ENCODE measurements around the gene C5orf58. TPM values are rescaled to one million over a fixed set of nuclear protein-coding genes. Genes with fewer than 3 reads are reported as not detected.

Gene C5orf58
- total RNA-seq, 4 donors from 2014 or later, result not detected

- no peaks in the 10 kb centered on the region for H3K4me1 ChIP-seq
- no peak for DNase-seq (ENCODE audit: low spot score in 2 of 2)
- H3K36me3 ChIP-seq, result no peaks in the 10 kb centered on the region
- no peak overlapping the region for H3K4me3 ChIP-seq
- WGBS, result 57% methylated on average over 6 of the region's 6 CpGs
- no peak for TF ChIP-seq POLR2AphosphoS5 (IDR thresholded peaks at IDR 0.05)
- no peak for TF ChIP-seq EP300 (IDR thresholded peaks at IDR 0.05)
- no peak for TF ChIP-seq CTCF (IDR thresholded peaks at IDR 0.05)
- no peak for TF ChIP-seq POLR2A (IDR thresholded peaks at IDR 0.05)
- no peak overlapping the region for H3K27ac ChIP-seq
- H3K27me3 ChIP-seq, result no peaks in the 10 kb centered on the region
- H3K9me3 ChIP-seq, result no peaks in the 10 kb centered on the region
Measured at GRCh38 chr5:170190436-170191134, 42.2 kb upstream of the C5orf58 start.

DNA sequence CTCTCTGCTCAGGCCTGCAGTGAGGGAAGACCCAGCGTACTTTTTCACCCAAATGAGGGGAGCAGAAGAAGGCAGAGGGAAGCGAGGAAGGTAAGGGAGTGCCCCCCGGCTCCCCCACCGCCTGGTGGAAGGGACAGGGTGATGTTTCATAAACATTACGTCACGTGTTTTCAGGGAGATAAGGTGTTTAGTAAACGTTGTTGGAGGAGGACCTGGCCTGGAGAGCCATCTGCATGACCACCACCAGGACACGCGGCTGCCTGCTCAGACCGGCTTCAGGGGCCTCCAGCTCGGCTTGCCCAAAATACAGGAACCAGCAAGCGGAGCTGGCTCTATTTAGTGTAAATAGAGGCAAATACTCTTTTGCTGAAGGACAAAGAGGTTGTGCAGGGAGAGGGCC is 40.0 kb upstream of the C5orf58 start:
- no peaks in the 10 kb centered on the region for H3K4me1 ChIP-seq
- H3K27ac ChIP-seq, result no peak overlapping the region
- H3K9me3 ChIP-seq, result no peaks in the 10 kb centered on the region
- no peak for DNase-seq (ENCODE audit: low spot score in 2 of 2)
- no peaks in the 10 kb centered on the region for H3K36me3 ChIP-seq
- 77% methylated on average over 11 of the region's 12 CpGs for WGBS
- no peak overlapping the region for H3K4me3 ChIP-seq
- H3K27me3 ChIP-seq, result peaks cover 3% of the 10 kb centered on the region
- no peak for TF ChIP-seq POLR2A (IDR thresholded peaks at IDR 0.05)

- Histone ChIP-seq H3K4me1 (no peaks in the 10 kb centered on the region), H3K36me3 (no peaks in the 10 kb centered on the region), H3K9me3 (no peaks in the 10 kb centered on the region), H3K4me3 (no peak overlapping the region), H3K27ac (no peak overlapping the region), H3K27me3 (peaks cover 12% of the 10 kb centered on the region)
- 64% methylated on average over 4 of the region's 4 CpGs for WGBS
- DNase-seq (ENCODE audit: low spot score in 2 of 2), result no peak
- TF ChIP-seq EP300 (IDR thresholded peaks at IDR 0.05), result no peak
- no peak for TF ChIP-seq CTCF (IDR thresholded peaks at IDR 0.05)
- no peak for TF ChIP-seq POLR2AphosphoS5 (IDR thresholded peaks at IDR 0.05)
- no peak for TF ChIP-seq POLR2A (IDR thresholded peaks at IDR 0.05)
Measured at GRCh38 chr5:170195961-170196360, 36.8 kb upstream of the C5orf58 start.

GRCh38 chr5:170200876-170201275 is 31.9 kb upstream of the C5orf58 start:
- H3K27ac ChIP-seq, result no peak overlapping the region
- 0% methylated on average over 1 of the region's 1 CpG for WGBS
- H3K4me1 ChIP-seq, result no peaks in the 10 kb centered on the region
- H3K36me3 ChIP-seq, result no peaks in the 10 kb centered on the region
- DNase-seq (ENCODE audit: low spot score in 2 of 2), result no peak
- TF ChIP-seq POLR2A (IDR thresholded peaks at IDR 0.05), result no peak
- TF ChIP-seq CTCF (IDR thresholded peaks at IDR 0.05), result no peak
- no peak for TF ChIP-seq POLR2AphosphoS5 (IDR thresholded peaks at IDR 0.05)
- no peak for TF ChIP-seq EP300 (IDR thresholded peaks at IDR 0.05)
- H3K4me3 ChIP-seq, result no peak overlapping the region
- H3K27me3 ChIP-seq, result peaks cover 12% of the 10 kb centered on the region
- no peaks in the 10 kb centered on the region for H3K9me3 ChIP-seq

DNA sequence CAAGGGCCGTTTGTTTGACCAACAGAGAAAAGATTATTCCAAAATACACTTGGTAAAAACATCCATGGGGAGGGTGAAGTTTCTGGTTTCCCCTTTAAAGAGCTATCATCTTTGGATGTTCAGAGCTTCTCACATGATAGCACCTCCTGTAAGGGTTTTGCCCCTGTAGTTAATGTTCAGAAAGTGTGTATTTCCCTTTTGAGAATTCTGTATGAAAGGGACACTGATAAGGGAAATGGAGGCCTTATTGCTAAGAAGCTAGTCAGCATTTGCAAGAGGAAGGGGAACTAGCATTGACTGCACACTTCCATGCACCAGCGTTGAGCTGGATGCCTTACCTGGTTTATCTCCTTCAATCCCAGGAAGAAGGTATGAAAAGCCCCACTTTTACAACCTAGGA is 31.5 kb upstream of the C5orf58 start:
- no peak overlapping the region for H3K27ac ChIP-seq
- H3K4me1 ChIP-seq, result no peaks in the 10 kb centered on the region
- no peaks in the 10 kb centered on the region for H3K9me3 ChIP-seq
- no peak for DNase-seq (ENCODE audit: low spot score in 2 of 2)
- peaks cover 9% of the 10 kb centered on the region for H3K27me3 ChIP-seq
- no peak overlapping the region for H3K4me3 ChIP-seq
- no peak for TF ChIP-seq CTCF (IDR thresholded peaks at IDR 0.05)
- no peaks in the 10 kb centered on the region for H3K36me3 ChIP-seq
- WGBS, result 64% methylated on average over 2 of the region's 2 CpGs

DNA sequence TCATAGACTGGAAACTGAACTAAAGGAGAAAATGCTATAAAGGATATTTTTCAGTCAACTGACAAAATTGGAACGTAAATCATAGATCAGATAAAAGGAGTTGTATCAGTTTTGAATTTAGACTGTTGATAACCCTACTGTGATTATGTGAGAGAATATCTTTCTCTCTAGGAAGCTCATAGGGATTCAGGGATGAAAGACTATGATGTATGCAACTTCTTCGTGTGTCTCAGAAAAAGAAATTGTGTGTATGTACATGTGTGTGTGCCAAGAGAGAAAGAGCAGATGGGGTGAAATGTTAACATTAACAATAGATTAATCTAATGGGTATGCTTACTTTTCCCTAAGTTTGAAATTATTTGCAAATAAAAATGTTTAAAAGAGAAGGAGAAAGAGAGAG is 30.7 kb upstream of the C5orf58 start:
- Histone ChIP-seq H3K4me1 (no peaks in the 10 kb centered on the region), H3K4me3 (no peak overlapping the region), H3K27me3 (peaks cover 8% of the 10 kb centered on the region), H3K9me3 (no peaks in the 10 kb centered on the region), H3K36me3 (no peaks in the 10 kb centered on the region), H3K27ac (no peak overlapping the region)
- TF ChIP-seq POLR2A (IDR thresholded peaks at IDR 0.05) (no peak), EP300 (IDR thresholded peaks at IDR 0.05) (no peak), POLR2AphosphoS5 (IDR thresholded peaks at IDR 0.05) (no peak), CTCF (IDR thresholded peaks at IDR 0.05) (no peak)
- WGBS, result 57% methylated on average over 2 of the region's 2 CpGs
- DNase-seq (ENCODE audit: low spot score in 2 of 2), result no peak

Data from suprapubic skin (tissue), 4 donors.